Astrocyte (in vitro differentiated cells and primary cell): ENCODE data around the gene TIMP2.

ENCODE experiments used
- EZH2 ChIP-seq: IDR thresholded peaks from 2 replicates; pipeline ENCODE4 v1.6.1; 2012; ENCODE audit warnings: mild to moderate bottlenecking, low read length, inconsistent platforms; ENCODE audit not compliant: insufficient read depth
- TF ChIP-seq, protein P1 (sequence below): IDR thresholded peaks from 2 replicates; pipeline ENCODE4 v1.5.1; 2011; ENCODE audit warnings: low read depth, mild to moderate bottlenecking, inconsistent platforms, low read length, moderate library complexity; ENCODE audit not compliant: insufficient read depth

DNA sequence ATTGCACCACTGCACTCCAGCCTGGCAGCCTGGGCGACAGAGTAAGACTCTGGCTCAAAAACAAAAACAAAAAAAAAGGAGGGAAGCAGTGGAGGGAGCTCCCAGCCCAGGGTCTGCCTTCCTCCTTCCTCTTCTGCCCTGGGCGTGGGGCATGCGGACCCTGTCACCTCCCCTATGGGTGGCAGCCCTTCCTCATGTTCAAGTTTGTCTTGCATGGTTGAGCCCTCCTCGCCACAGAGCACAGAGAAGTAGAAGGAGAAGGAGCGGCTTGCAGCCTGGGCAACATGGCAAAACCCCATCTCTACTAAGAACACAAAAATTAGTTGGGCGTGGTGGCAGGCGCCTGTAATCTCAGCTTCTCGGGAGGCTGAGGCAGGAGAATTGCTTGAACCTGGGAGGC is 21.4 kb upstream of the TIMP2 start:
- TF ChIP-seq, protein P1, sequence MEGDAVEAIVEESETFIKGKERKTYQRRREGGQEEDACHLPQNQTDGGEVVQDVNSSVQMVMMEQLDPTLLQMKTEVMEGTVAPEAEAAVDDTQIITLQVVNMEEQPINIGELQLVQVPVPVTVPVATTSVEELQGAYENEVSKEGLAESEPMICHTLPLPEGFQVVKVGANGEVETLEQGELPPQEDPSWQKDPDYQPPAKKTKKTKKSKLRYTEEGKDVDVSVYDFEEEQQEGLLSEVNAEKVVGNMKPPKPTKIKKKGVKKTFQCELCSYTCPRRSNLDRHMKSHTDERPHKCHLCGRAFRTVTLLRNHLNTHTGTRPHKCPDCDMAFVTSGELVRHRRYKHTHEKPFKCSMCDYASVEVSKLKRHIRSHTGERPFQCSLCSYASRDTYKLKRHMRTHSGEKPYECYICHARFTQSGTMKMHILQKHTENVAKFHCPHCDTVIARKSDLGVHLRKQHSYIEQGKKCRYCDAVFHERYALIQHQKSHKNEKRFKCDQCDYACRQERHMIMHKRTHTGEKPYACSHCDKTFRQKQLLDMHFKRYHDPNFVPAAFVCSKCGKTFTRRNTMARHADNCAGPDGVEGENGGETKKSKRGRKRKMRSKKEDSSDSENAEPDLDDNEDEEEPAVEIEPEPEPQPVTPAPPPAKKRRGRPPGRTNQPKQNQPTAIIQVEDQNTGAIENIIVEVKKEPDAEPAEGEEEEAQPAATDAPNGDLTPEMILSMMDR, result no peak
- no peak for TF ChIP-seq EZH2
